ENCODE measurements around the gene GSTT2.

The GSTT2 gene

GRCh38 chr22:24009227-24010017, 29.5 kb downstream of the GSTT2 start:
- DNase-seq, result no peak

- DNase-seq, result no peak
Measured at GRCh38 chr22:24010018-24010391, 30.1 kb downstream of the GSTT2 start.

- no peak for DNase-seq
Measured at GRCh38 chr22:24011735-24012068, 31.8 kb downstream of the GSTT2 start.

GRCh38 chr22:24016156-24016555, 36.2 kb downstream of the GSTT2 start:
- no peak for DNase-seq

GRCh38 chr22:24021304-24021703, 41.4 kb downstream of the GSTT2 start:
- no peak for DNase-seq

GRCh38 chr22:24023204-24023789, 43.4 kb downstream of the GSTT2 start:
- no peak for DNase-seq

- DNase-seq, result no peak
Measured at GRCh38 chr22:24024354-24024753, 44.4 kb downstream of the GSTT2 start.

GRCh38 chr22:24025475-24025874, 45.5 kb downstream of the GSTT2 start:
- DNase-seq, result no peak

- no peak for DNase-seq
Measured at GRCh38 chr22:24026056-24026455, 46.1 kb downstream of the GSTT2 start.

GRCh38 chr22:24026733-24027132, 46.8 kb downstream of the GSTT2 start:
- DNase-seq, result no peak

- no peak for DNase-seq
Measured at GRCh38 chr22:24027389-24027975, 47.5 kb downstream of the GSTT2 start.

- DNase-seq, result no peak
Measured at GRCh38 chr22:24027991-24028390, 48.1 kb downstream of the GSTT2 start.

GRCh38 chr22:24028533-24028932, 48.6 kb downstream of the GSTT2 start:
- DNase-seq, result no peak

- DNase-seq, result no peak
Measured at GRCh38 chr22:24029304-24029703, 49.4 kb downstream of the GSTT2 start.

- DNase-seq, result no peak
Measured at GRCh38 chr22:24030186-24030702, 50.3 kb downstream of the GSTT2 start.
